SK-N-MC (cell line): Measurements from ENCODE around the gene ZBTB46.

Source experiments
- EZH2 ChIP-seq: fragments of 200-600 bp; sonication (generic); IDR thresholded peaks from one replicate; pipeline ENCODE4 v1.6.1; 2017; ENCODE audit warnings: antibody characterized with exemption
- POLR2AphosphoS5 ChIP-seq: IDR thresholded peaks from 2 replicates; pipeline ENCODE4 v1.6.1; 2012; ENCODE audit warnings: mild to moderate bottlenecking, low read depth, low read length, borderline replicate concordance

- no peak for TF ChIP-seq POLR2AphosphoS5
- TF ChIP-seq EZH2, result no peak
Measured at GRCh38 chr20:63745424-63745805, 85.6 kb downstream of the ZBTB46 start.
